ENCODE data around the gene NLRC5.

GRCh38 chr16:57023541-57024249, 34.3 kb downstream of the NLRC5 start:
- TF ChIP-seq CTCF (conservative IDR thresholded peaks at IDR 0.05) (no peak), EZH2 (IDR thresholded peaks at IDR 0.05; ENCODE audit: low read depth) (no peak)

Measured in PC-9 (cell line).